Glomerular endothelial cell (primary cell): Measurements from ENCODE around the gene ATP6V1F. TPM values are rescaled to one million over a fixed set of nuclear protein-coding genes. Genes with fewer than 3 reads are reported as not detected.

ENCODE experiments used
- DNase-seq: peaks from one replicate; pipeline ENCODE4 v3.0.0-alpha.2; 2011; ENCODE audit warnings: low read depth, low spot score; ENCODE audit errors: extremely low read depth
- total RNA-seq: library from RNA; depleted of rRNA; stranded (reverse); fragments of >200 nt; gene quantifications from 2 replicates; pipeline ENCODE4 v1.2.3, GENCODE V29; 2015

ATP6V1F gene
- total RNA-seq, 1 donor from 2014 or later, result 156 TPM

DNA sequence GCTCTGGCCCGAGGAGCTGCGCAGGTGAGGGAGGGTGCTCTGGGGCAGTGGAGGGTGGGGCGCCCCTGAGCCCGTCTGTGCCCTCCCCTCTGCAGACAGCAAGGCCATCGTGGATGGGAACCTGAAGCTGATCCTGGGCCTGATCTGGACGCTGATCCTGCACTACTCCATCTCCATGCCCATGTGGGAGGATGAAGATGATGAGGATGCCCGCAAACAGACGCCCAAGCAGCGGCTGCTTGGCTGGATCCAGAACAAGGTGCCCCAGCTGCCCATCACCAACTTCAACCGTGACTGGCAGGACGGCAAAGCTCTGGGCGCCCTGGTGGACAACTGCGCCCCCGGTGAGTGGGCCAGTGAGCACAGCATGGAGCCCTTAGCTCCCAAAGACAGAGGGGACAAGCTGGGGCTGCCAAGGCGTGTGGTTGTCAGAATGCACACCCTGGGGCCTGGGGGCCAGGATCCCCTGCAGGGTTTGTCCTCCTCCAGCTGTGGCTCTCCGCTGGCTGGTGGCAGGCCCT, 27.4 kb upstream of the ATP6V1F start:
- no peak for DNase-seq

DNA sequence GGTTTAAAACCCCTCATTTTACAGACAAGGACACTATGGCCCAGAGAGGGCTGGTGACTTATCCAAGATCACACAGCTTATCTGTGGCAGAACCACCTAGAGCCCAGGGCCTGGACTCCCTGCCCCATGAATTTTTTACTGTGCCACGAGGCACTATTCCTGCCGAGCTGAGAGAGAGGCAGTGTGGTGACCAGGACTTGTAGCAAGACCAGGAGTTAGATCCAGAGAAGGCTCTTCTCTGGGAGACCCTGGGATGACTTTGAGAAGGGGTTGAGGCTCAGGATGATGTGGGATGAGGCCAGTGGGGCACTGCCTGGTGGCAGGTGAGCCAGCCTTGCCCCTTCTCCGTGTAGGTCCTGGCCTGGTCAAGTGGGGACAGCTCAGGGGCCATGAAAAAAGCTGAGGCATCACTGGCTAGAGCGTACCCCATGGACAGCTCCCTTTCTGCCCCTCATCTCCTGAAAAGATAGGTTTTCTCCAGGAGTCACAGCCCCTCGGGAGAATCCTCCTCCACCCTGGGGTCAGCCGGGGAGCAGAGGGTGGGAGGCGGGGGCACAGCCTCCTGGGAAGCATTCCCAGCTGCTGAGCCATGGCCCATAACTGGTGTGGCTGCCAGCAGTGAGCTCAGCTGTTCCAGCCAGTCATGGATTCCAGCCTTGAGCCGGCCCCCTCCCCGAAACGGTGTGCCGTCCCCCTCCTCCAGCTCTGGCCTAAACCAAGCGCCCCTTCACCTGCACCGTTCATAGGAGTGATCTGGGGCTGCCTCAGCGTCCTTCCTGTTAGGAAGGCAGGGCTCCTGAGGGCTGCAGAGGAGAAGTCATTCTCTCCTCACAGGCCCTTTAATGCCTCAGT, 26.6 kb upstream of the ATP6V1F start:
- DNase-seq, result no peak

DNA sequence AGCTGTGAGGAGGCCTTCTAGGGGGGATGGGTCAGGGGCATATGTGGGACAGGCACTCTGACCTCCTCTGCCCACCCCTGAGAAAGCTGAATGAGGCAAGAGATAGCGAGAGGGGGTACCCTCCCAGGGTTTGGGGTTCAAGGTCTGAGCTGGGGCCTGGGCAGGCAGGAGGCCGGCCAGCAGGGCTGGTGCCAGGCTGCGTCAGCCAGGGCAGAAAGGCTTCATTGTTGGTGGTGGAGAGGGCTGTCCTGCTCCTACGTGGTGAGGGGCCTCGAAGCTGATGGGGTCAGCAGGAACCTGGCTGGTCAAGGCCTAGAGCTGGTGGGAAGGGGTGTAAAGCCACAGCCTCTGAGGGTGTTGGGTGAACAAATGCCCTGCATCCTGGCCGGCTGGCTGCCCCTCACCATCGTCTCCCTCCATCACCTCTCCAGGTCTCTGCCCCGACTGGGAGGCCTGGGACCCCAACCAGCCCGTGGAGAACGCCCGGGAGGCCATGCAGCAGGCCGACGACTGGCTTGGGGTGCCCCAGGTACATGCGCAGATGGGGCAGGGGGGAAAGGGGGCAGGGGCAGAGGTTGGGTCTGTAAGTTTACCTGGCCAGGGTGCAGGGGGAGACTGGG, 25.8 kb upstream of the ATP6V1F start:
- no peak for DNase-seq

DNA sequence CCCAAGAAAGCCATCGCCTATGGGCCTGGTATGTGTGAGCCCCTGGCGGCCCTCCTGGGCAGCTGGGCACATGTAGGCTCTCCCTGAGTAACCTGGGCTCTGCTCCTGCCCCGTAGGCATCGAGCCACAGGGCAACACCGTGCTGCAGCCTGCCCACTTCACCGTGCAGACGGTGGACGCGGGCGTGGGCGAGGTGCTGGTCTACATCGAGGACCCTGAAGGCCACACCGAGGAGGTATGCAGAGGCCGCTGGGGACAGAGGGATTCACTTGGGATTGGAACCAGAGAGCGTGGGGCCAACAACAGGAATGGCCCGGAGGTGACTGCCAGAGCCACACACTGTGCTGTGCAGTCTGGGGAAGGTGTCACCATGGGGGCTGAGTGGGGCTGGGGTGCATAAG, 25.1 kb upstream of the ATP6V1F start:
- DNase-seq, result no peak

DNA sequence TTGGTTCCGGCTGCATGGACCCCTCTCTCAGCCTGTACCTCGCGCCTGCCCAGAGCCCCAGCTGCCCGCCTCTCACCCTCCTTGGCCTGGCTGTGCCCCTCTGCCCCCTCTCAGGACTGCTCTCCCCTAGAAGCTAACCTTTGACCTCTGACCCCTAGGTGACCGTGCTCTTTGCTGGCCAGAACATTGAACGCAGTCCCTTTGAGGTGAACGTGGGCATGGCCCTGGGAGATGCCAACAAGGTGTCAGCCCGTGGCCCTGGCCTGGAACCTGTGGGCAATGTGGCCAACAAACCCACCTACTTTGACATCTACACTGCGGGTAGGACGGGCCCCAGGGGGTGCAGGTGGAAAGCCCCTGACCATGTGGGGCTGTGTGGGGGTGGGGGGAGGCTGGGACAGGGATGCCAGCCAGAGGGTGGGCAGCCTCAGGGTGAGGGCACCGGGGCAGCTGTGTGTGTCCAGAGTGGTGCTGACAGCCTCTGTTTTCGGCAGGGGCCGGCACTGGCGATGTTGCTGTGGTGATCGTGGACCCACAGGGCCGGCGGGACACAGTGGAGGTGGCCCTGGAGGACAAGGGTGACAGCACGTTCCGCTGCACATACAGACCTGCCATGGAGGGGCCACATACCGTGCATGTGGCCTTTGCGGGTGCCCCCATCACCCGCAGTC, 24.4 kb upstream of the ATP6V1F start:
- DNase-seq, result no peak

DNA sequence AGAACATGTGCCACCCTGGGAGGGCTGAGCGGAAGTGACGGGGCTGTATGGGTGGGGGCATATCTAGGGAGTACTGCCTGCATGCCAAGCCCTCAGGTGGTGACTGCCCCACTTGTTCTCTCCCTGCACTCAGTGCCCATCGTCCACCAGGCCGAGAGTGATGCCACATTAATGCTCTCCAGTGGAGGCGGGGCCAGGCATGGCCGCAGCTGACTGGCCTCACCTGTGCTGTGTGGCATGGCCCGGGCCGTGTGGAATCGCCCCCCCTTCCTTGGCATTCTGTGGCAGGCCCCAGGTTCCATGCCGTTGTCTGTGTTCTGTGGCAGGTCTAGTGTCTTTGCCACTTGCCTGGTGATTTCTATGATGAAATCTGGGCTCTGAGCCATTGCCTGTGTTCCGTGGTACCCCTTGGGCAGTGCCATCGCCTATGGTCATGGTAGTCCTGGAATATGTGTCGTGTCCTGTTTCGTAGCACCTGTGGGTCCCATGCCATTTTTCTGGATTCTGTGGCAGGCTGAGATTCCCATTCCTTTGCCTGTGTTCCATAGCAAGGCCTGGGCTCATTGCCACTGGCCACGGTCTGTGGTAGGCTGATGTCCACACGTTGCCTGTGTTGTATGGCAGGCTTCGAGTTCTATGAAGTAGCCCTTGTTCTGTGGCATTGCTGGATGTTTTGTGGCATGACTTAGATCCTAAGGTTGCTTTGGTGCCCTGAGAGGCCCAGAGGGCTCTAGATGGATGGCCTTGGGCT, 23.5 kb upstream of the ATP6V1F start:
- DNase-seq, result no peak

DNA sequence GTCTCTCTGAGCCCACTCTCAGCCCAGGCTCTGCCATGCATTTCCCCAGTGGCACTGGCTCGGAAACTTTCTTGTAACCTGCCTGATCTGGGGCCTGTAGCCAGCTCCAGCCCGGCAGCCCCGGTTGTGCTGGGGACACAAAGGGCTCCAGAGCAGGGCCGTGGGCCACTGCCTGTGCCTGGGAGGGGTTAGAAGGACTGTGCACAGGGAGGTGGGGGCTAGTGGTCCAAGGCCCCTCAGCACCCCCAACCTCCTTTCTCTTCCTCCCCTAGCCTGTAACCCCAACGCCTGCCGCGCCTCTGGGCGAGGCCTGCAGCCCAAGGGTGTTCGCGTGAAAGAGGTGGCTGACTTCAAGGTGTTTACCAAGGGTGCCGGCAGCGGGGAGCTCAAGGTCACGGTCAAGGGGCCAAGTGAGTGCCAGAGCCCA, 22.9 kb upstream of the ATP6V1F start:
- DNase-seq, result no peak

DNA sequence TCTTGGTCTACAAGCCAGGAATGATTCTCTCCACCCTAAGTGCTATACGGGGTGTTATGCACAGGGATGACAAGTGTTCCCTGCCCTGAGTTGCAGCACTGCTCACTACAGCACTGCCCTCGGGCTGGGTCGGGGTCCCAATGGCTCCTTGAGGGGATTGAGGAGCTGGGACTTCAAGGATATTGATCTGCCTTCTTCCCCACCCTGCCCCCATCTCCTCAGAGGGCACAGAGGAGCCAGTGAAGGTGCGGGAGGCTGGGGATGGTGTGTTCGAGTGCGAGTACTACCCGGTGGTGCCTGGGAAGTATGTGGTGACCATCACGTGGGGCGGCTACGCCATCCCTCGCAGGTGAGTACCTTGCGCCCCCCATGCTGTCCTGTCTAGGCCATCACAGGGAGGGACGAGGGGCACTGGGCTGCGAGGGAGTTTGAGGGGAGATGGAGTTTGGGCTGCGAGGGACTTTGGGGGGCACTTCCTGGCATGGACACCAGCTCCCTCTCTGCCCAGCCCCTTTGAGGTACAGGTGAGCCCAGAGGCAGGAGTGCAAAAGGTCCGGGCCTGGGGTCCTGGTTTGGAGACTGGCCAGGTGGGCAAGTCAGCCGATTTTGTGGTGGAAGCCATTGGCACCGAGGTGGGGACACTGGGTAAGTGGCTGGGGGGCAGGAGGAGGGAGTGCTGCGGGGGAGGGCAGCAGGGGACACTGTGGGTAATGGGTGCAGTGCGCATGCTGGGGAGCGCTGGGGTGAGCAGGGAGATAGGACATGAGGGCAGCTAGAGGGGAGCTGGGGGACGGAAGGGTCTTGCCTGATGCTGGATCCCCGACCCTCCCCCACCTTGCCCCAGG, 22.1 kb upstream of the ATP6V1F start:
- no peak for DNase-seq

DNA sequence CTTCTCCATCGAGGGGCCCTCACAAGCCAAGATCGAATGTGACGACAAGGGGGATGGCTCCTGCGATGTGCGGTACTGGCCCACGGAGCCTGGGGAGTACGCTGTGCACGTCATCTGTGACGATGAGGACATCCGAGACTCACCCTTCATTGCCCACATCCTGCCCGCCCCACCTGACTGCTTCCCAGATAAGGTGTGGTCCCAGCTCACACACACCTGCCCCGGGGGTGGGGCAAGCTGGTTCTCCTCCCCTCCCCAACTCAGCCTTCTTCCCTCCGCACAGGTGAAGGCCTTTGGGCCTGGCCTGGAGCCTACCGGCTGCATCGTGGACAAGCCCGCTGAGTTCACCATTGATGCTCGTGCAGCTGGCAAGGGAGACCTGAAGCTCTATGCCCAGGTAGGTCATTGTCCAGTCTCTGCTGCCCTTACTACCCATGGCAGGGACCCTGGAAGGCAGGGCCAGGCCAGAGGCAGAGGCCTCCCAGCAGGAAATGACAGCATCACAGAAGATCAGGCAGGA, 21.4 kb upstream of the ATP6V1F start:
- no peak for DNase-seq

DNA sequence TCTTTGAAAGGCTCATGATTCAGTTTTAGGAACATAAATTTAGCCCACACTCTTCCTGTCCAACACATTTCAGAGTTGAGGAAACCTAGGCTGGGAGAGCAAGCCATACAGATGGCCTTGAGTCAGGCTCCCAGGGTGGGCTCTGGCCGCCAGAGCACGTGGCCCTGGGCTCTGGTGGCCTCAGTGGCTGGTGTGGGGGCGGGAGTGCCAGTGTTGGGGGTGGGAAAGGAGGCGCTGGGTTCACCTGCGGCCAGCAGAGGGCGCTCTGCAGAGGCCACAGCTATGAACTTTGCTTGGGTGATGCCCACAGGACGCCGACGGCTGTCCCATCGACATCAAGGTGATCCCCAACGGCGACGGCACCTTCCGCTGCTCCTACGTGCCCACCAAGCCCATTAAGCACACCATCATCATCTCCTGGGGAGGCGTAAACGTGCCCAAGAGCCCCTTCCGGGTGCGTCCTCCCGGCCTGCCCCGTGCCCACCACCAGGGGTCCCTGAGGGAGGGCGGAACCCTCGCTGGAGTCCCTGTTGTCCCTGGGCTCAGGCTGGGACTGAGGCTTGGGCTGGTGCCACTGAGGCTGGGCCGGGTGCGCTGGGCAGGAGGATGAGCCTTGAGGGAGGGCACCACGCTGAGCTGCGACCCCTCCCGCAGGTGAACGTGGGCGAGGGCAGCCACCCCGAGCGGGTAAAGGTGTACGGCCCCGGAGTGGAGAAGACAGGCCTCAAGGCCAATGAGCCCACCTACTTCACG, 20.6 kb upstream of the ATP6V1F start:
- DNase-seq, result no peak

DNA sequence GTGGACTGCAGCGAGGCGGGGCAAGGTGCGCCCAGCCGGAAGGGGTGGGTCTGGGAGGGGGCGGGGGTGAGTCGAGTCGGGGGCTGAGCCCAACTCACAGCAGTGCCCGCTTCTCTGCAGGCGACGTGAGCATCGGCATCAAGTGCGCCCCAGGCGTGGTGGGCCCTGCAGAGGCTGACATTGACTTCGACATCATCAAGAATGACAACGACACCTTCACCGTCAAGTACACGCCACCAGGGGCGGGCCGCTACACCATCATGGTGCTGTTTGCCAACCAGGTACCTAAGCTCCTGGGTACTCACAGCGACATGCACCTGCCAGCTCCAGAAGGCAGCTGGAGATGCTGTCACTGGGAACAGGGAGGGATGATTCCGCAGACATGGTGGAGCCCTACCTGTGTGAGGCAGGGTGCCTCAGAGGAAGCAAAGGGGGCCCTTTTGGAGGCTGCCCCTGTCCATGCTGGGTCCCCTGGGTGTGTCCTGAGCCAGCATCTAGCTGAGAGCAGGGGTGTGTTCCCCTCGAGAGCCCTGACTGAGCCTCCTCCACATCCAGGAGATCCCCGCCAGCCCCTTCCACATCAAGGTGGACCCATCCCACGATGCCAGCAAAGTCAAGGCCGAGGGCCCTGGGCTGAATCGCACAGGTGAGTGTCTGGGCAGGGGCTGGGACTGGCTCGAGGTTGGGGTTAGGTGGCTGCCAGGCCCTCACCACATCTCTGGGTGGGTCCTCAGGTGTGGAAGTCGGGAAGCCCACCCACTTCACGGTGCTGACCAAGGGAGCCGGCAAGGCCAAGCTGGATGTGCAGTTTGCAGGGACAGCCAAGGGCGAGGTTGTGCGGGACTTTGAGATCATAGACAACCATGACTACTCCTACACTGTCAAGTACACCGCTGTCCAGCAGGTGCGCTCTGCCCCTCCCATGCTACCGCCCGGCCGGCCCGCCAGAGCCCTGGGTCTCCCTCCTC, 19.7 kb upstream of the ATP6V1F start:
- no peak for DNase-seq

DNA sequence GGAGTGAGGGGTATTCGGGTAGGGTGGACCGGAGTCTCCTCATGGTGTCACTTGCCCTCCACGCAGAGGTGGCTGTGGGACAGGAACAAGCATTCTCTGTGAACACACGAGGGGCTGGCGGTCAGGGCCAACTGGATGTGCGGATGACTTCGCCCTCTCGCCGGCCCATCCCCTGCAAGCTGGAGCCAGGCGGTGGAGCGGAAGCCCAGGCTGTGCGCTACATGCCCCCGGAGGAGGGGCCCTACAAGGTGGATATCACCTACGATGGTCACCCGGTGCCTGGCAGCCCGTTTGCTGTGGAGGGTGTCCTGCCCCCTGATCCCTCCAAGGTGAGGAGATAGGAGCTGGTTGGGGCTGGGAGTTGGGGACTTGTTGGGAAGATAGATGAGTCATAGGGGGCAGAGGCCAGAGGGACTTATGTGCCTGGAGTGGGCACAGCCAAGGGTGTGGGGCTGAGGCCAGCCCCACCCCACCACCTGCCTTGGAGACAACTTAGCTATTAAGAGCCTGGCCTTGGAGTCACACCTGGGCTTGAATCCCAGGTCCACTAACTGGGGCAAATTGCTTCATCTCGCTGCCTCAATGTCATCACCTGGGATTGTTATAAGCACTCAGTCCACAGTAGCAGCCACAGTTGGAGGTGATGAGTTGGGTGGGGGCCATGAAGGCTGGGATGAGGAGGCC, 18.6 kb upstream of the ATP6V1F start:
- no peak for DNase-seq

DNA sequence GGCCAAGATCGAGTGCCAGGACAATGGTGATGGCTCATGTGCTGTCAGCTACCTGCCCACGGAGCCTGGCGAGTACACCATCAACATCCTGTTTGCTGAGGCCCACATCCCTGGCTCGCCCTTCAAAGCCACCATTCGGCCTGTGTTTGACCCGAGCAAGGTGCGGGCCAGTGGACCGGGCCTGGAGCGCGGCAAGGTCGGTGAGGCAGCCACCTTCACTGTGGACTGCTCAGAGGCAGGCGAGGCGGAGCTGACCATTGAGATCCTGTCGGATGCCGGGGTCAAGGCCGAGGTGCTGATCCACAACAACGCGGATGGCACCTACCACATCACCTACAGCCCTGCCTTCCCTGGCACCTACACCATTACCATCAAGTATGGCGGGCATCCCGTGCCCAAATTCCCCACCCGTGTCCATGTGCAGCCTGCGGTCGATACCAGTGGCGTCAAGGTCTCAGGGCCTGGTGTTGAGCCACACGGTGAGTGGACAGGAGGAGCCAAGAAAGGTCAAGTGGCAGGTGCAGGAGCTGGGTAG, 17.8 kb upstream of the ATP6V1F start:
- no peak for DNase-seq

DNA sequence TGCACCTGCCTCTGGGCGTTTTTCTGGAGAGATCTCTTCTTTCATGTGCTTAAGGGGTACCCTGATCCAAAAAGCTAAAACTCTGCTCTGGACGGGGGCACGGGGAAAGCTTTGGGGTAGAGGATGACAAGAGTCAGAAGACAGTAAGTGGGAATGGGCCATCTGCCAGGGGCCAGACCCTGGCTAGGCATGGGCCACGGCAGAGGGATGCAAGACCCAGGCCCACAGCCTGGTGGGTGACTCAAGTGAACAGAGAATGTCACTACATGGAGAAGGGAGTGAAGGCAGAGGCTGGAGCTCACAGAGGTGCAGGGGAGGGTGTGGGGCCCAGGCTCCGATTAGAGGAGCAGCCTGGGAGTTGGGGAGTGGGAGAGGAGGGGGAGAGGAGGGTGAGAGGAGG, 17.2 kb upstream of the ATP6V1F start:
- no peak for DNase-seq

DNA sequence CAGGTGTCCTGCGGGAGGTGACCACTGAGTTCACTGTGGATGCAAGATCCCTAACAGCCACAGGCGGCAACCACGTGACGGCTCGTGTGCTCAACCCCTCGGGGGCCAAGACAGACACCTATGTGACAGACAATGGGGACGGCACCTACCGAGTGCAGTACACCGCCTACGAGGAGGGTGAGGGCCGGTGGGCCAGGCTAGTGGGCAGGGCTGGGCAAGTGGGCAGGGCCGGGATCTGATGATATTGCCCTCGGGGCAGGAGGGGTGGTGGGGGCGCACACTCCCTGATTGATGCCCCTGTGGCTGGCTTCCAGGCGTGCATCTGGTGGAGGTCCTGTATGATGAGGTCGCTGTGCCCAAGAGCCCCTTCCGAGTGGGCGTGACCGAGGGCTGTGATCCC, 16.7 kb upstream of the ATP6V1F start:
- DNase-seq, result no peak

DNA sequence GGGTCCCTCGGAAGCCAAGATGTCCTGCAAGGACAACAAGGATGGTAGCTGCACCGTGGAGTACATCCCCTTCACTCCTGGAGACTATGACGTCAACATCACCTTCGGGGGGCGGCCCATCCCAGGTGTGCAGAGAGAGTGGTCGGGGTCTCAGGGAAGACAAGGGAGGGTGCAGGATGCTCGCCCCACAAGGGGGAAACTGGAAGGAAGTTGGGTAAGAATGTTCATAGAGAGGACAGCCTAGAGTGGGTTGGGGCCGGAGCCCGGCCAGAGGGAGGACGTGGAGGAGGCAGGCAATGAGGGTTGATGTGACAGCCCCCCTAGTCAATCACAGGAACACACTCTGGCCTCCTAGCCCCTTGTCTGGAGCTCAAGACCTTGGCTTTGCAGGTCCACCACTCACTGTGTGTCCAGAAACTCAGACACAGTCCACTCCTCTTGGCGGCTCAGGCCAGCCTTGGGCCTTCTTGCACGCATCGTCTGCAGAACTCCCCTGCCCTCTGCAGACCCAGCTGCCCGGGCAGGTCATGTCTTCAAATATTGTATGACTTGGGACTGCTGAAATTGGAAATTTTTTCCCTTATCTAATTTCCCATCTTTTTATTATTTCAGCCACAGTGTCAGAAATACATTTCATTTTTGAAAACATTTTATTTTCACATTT, 15.7 kb upstream of the ATP6V1F start:
- DNase-seq, result no peak
